GM13976 (cell line): ENCODE measurements around the gene BTNL9.
"Not testable (repeated sequence)": the region's sequence is repeated elsewhere in the genome, so short reads cannot be mapped to it uniquely, and the experiment has no call there.

Experiments used
- DNase-seq: peaks from one replicate; pipeline ENCODE4 v3.0.0; 2012; ENCODE audit warnings: low spot score
- in situ Hi-C: fragments of 300-500 bp; cut with MboI; formaldehyde crosslinking; loops from one replicate; pipeline ENCODE4 v1.12.0; 2022; ENCODE audit warnings: low sequenced_read_pairs, mixed read lengths, inconsistent platforms; ENCODE audit not compliant: unreplicated experiment
- TF ChIP-seq, protein P1 (sequence below): IDR thresholded peaks from 2 replicates; pipeline ENCODE4 v1.5.1; 2012; ENCODE audit warnings: borderline replicate concordance, mild to moderate bottlenecking; ENCODE audit not compliant: insufficient read depth; ENCODE audit errors: extremely low read depth, missing control alignments, control extremely low read depth

Gene BTNL9

DNA sequence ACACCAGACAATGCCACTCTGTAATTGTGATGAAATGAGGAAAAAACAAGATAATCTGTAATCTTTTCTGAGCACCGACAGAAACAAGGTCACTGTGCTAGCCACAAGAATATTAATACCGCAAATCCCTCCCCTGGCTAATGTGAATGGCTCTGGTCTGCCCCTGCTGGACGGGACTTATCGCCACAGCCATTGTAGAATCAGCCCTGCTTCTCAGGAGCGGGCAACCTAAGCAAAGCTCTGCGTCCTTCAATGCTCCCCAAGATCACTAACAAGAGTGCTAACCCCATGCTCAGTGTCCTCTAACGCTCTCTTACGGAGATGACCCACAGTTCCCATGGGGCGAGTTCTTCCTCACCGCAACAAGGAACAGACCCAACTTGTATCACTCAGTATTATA lies 48.2 kb downstream of the BTNL9 start:
- TF ChIP-seq, protein P1, sequence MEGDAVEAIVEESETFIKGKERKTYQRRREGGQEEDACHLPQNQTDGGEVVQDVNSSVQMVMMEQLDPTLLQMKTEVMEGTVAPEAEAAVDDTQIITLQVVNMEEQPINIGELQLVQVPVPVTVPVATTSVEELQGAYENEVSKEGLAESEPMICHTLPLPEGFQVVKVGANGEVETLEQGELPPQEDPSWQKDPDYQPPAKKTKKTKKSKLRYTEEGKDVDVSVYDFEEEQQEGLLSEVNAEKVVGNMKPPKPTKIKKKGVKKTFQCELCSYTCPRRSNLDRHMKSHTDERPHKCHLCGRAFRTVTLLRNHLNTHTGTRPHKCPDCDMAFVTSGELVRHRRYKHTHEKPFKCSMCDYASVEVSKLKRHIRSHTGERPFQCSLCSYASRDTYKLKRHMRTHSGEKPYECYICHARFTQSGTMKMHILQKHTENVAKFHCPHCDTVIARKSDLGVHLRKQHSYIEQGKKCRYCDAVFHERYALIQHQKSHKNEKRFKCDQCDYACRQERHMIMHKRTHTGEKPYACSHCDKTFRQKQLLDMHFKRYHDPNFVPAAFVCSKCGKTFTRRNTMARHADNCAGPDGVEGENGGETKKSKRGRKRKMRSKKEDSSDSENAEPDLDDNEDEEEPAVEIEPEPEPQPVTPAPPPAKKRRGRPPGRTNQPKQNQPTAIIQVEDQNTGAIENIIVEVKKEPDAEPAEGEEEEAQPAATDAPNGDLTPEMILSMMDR, result no peak
- DNase-seq, result no peak
- in situ Hi-C loops, result no loop called here

DNA sequence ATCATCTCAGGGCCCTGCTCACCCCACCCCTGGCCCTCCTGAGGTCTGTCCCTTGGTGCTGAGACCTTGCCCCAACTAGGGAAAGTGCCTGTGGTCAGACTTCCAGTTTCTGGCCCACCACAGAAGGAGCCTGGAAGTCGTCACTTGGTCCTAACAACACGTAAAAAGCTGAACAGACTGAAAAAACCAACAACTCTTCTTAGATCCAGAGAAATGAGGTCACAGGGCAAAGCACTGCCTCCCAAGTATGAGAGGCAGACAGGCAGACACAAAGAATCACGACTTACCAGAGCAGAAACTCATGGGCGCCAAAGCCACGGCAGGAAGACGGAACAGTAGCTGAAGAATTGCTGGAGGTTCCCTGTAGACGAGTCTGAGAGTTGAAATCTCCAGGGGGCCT lies 52.4 kb downstream of the BTNL9 start:
- TF ChIP-seq, protein P1, result no peak
- DNase-seq, result no peak
- in situ Hi-C loops, result no loop called here

DNA sequence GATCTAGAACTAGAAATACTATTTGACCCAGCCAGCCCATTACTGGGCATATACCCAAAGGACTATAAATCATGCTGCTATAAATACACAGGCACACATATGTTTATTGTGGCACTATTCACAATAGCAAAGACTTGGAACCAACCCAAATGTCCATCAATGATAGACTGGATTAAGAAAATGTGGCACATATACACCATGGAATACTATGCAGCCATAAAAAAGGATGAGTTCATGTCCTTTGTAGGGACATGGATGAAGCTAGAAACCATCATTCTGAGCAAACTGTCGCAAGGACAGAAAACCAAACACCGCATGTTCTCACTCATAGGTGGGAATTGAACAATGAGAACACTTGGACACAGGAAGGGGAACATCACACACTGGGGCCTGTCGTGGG lies 55.1 kb downstream of the BTNL9 start:
- DNase-seq, in situ Hi-C loops: not testable (repeated sequence)

DNA sequence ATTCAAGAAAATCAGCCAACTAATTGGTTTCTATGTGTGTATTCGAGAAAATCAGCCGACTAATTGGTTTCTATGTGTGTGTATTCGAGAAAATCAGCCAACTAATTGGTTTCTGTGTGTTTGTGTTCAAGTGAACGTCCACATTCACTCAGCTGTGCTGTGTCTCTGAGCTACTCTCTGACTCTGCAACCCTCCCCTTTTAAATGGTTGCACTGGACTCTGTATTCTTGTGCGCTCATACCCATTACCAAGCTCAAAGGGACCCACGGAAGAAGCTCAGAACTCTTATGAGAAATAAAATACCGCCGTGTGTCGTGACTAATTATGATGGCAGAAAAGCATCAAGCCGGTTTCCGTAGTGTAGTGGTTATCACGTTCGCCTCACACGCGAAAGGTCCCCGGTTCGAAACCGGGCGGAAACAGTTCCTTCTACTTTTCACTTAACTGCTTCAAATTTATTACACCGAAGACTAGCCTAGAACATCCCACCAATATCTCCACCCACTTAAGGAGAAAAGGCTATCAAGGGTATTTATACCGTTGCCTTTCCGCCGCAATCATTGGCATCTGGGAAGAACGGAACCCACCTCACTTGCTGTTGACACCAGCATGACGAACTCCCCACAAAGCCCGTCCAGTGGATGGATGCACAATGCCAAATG lies 56.8 kb downstream of the BTNL9 start:
- DNase-seq, in situ Hi-C loops: not testable (repeated sequence)

DNA sequence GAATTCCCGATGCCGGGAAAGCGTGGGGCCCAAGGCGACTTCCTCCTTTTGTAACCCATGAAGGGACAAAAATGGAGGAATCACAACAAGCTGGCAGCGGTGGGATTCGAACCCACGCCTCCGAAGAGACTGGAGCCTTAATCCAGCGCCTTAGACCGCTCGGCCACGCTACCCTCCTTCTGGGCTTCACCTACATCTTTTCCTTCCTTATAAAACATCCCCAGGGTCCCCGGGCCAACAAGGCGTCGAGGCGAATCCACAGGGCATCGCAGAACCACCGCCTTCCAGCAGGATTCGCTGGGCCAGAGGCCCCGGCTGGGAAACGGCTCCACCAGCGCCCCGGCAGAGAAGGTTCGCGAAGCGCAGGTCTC lies 57.3 kb downstream of the BTNL9 start:
- DNase-seq, in situ Hi-C loops: not testable (repeated sequence)

DNA sequence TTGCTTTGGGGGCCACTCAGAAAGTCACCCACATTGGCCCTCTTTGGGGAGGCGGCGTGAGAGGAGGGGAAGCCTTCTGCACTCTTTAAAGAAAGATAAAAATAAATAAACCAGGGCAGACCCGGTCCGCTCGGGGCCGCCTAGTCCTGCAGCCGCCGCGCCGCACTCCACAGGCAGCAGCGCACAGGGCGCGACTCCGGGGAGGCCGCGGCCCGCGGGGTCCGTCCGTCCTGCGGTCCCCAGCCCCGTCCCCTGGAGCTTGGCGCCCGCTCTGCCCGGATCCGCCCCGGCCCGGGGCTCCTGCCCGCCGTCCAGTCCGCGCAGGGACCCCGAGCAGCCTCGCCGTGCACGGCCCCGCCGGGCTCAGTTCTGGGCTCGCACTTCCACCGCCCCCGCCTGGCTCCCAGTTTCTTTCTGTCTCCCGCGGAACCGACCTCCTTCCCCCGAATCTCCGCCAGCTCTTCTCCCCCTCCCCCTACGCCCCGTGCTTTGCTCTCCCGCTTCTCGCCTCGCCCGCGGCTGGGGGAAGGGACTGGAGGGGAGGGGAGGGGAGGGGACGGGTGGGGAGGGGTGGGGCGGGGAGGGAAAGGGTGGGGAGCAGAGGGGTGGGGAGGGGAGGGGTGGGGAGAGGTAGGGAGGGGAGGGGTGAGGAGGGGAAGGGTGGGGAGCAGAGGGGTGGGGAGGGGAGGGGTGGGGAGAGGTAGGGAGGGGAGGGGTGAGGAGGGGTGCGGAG lies 57.9 kb downstream of the BTNL9 start:
- in situ Hi-C loops, DNase-seq: not testable (repeated sequence)

DNA sequence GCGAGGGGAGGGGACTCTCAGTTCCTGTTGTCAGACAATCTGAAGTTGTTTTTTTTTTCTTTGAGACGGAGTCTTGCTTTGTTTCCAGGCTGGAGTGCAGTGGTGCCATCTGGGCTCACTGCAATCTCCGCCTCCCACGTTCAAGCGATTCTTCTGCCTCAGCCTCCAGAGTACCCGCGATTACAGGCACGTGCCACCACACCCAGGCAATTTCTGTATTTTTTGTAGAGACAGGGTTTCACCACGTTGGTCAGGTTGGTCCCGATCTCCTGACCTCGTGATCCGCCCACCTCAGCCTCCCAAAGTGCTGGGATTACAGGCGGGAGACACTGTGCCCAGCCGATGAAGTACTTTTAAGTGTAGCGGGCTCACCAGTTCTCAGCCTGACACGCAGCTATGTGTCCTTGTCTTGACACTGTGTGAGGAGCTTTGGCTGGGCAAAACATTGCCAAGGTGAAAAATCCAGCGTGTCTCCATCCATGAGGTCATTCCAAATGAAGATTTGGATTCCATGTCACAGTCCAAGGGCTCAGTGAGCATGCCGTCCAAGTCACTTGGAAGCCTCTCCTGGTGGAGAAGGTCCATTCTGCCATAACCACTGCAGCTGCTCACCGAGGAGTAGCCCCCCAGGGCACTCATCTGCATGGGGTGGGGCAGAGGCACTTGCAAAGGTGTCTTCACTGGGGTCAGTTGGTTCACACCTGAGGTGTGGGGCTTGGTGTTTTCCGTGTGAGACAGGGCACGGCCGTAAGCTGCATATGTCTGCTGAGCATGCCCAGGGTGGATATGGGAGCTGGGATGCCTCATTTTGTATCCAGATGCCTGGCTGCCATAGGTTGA lies 58.9 kb downstream of the BTNL9 start:
- TF ChIP-seq, protein P1, result no peak
- DNase-seq, result no peak
- in situ Hi-C loops, result no loop called here

DNA sequence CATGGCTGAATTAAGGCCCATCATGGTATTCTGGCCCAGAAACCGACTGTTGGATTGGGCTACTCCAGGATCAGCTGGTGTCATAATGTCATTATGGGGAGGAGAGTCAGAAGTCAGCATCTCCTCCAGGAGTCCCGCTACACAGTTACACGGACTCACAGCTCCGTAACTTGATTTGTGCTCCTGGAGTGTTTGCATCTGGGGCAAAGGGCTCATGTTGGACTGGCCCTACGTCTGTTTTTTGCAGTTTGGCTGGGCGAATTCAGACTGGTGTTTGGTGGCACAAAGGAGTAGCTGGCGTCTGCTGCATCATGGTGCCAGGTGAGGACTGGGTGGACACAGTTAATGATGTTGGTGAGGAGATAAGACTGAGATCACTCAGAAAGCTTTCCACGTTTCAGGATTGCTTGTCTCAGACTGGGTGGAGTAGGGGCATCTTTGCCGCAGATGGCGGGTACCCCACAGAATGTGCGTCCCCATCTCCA lies 59.6 kb downstream of the BTNL9 start:
- in situ Hi-C loops, result no loop called here
- TF ChIP-seq, protein P1, result no peak
- no peak for DNase-seq
